ENCODE data around the gene FAM135A.

DNA sequence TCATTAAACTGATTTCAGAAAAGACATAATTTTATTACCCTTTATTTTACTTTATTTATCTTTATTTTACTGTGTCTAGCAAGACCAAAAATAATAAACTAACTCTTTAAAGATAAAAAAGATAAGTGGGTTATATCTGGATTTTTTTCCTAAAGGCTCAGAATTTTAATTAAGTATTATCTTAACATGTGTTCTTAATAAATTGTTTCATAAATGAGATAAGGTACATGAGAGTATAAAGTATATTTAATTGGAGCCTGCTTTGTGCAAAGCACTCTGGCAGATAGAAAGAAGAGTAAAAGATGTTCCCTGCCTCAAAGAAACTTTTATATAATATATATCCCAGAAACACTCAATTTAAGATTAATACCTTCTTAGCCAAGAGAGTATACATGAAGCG lies 8.7 kb upstream of the FAM135A start:
- TF ChIP-seq SRSF1 (IDR thresholded peaks at IDR 0.05; ENCODE audit: low read depth, low read length) (no peak), ATF4 (CRISPR knock-in tag; IDR thresholded peaks at IDR 0.05) (no peak), SREBF2 (CRISPR knock-in tag; IDR thresholded peaks at IDR 0.05) (no peak), TCF7 (IDR thresholded peaks at IDR 0.05; ENCODE audit: borderline replicate concordance) (no peak), POLR2A (conservative IDR thresholded peaks at IDR 0.05) (no peak), SIX5 (IDR thresholded peaks at IDR 0.05; ENCODE audit: borderline replicate concordance in 1 of 2, insufficient read depth in 1 of 2, low read depth in 1 of 2, low read length in 2 of 2) (no peak), USF1 (CRISPR knock-in tag; IDR thresholded peaks at IDR 0.05) (no peak), EZH2 (IDR thresholded peaks at IDR 0.05; ENCODE audit: borderline replicate concordance, low read depth, low read length) (no peak), CXXC5 (CRISPR knock-in tag; IDR thresholded peaks at IDR 0.05) (no peak), MAFK (IDR thresholded peaks at IDR 0.05; ENCODE audit: low read length) (no peak)
